HCEC 1CT (cell line): ENCODE data around the gene YJU2.
"Not testable (repeated sequence)": the region's sequence is repeated elsewhere in the genome, so short reads cannot be mapped to it uniquely, and the experiment has no call there.

Experiments used
- DNase-seq: peaks from one replicate; pipeline ENCODE4 v3.0.0-alpha.2; 2017

YJU2 gene

GRCh38 chr19:4229179-4229931, 17.5 kb upstream of the YJU2 start, which contains the start of gene EBI3:
TSS of gene EBI3 (plus strand) at chr19:4229523. CDS start at chr19:4229551, 28 bp downstream.
- peak; percentile 26 for DNase-seq

- not testable (repeated sequence) for DNase-seq
Observed at GRCh38 chr19:4230237-4230636, 16.6 kb upstream of the YJU2 start.

- DNase-seq, result not testable (repeated sequence)
Observed at GRCh38 chr19:4231521-4231920, 15.4 kb upstream of the YJU2 start.

- not testable (repeated sequence) for DNase-seq
Observed at GRCh38 chr19:4232139-4232538, 14.7 kb upstream of the YJU2 start.

- no peak for DNase-seq
Observed at GRCh38 chr19:4232614-4233281, 14.1 kb upstream of the YJU2 start.

- DNase-seq, result no peak
Observed at GRCh38 chr19:4233282-4233853, 13.5 kb upstream of the YJU2 start.

GRCh38 chr19:4234142-4234861, 12.6 kb upstream of the YJU2 start:
- DNase-seq, result no peak

GRCh38 chr19:4234862-4235201, 12.0 kb upstream of the YJU2 start:
- no peak for DNase-seq

GRCh38 chr19:4237510-4237909, 9.4 kb upstream of the YJU2 start:
- not testable (repeated sequence) for DNase-seq

GRCh38 chr19:4238831-4239230, 8.0 kb upstream of the YJU2 start:
- DNase-seq, result no peak

- DNase-seq, result no peak
Observed at GRCh38 chr19:4241824-4242430, 5.0 kb upstream of the YJU2 start.

GRCh38 chr19:4245938-4246337, 942 bp upstream of the YJU2 start:
- DNase-seq, result not testable (repeated sequence)

GRCh38 chr19:4256563-4256962, 9.7 kb downstream of the YJU2 start:
- no peak for DNase-seq

GRCh38 chr19:4257025-4257424, 10.1 kb downstream of the YJU2 start:
- DNase-seq, result no peak

GRCh38 chr19:4258181-4258580, 11.3 kb downstream of the YJU2 start:
- no peak for DNase-seq

- no peak for DNase-seq
Observed at GRCh38 chr19:4260613-4261191, 13.8 kb downstream of the YJU2 start.

GRCh38 chr19:4264812-4265211, 17.9 kb downstream of the YJU2 start:
- no peak for DNase-seq

GRCh38 chr19:4266253-4267000, 19.5 kb downstream of the YJU2 start:
- no peak for DNase-seq

GRCh38 chr19:4267101-4267900, 20.4 kb downstream of the YJU2 start:
- peak; percentile 65 for DNase-seq

- DNase-seq, result no peak
Observed at GRCh38 chr19:4267901-4268815, 21.3 kb downstream of the YJU2 start.
